Fibroblast of pulmonary artery (primary cell): ENCODE measurements around the gene SNX5.

ENCODE experiments used
- DNase-seq: peaks from one replicate; pipeline ENCODE4 v3.0.0-alpha.2; 2010; ENCODE audit warnings: low read depth
- H3K4me3 ChIP-seq: replicated peaks from 2 replicates; pipeline ENCODE4 v1.5.1; 2011; ENCODE audit warnings: low read depth, mild to moderate bottlenecking, control low read depth, low read length, moderate library complexity
- CTCF ChIP-seq: IDR thresholded peaks from 2 replicates; pipeline ENCODE4 v1.5.1; 2011; ENCODE audit warnings: mild to moderate bottlenecking, control low read depth, low read length, inconsistent platforms; ENCODE audit errors: missing control alignments

The SNX5 gene

DNA sequence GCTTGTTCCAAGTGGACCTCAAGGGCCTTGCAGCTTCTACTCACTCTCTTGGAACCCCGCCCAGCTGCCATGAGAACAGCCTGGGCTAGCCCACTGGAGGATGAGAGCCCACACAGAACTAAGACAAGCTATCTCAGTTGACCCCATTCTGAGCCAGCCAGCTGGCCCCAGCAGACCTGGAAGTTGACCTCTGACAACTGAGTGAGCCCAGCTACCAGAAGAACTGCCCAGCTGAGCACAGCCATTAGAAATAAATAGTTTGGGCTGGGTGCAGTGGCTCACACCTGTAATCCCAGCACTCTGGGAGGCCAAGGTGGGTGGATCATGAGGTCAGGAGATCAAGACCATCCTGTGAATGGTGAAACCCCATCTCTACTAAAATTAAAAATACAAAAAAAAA lies 37.1 kb downstream of the SNX5 start:
- no peak for TF ChIP-seq CTCF
- no peak overlapping the region for H3K4me3 ChIP-seq
- no peak for DNase-seq

GRCh38 chr20:17928633-17929311 lies 39.8 kb downstream of the SNX5 start:
- no peak for DNase-seq
- no peak for TF ChIP-seq CTCF
- H3K4me3 ChIP-seq, result no peak overlapping the region

- no peak for TF ChIP-seq CTCF
- DNase-seq, result no peak
- H3K4me3 ChIP-seq, result no peak overlapping the region
Observed at GRCh38 chr20:17928211-17928611, 40.4 kb downstream of the SNX5 start.

- DNase-seq, result no peak
- no peak for TF ChIP-seq CTCF
- H3K4me3 ChIP-seq, result no peak overlapping the region
Observed at GRCh38 chr20:17925940-17926300, 42.7 kb downstream of the SNX5 start.

DNA sequence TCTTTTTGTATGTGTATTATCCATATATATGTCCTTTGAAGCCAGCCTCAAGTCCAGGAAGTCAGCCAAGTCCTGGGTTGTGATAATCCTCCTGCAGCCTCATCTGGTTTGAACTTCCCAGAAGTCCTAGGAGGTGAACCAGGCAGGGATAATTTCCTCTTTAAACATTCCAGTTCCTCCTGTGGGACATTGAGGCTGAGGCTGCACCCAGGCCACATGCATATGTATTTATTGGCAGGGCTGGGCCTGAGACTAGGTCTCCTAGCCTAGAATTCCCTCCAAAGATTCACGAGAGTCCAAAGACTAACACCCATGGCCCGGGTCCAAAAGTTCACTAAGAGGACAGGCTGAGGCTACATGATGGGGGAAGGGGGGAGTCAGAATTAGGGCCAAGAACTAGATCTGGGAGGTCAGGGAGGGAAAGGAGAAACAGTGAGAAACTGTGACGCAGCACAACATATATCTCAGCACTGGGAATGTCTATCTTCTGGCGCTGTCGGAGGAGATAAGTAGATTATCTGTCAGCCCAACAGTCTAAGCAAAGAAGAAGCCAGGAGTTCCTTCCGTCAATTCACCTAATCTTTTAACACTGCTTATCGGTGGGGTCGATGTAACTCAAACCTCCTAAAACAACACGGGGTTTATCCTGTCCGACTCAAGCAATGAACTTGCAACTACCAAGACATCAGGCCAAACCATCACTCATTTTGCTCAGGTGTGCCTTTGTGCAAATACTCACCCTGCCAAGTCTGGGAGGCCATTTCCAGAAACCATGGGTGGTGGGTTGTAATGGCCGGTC lies 43.3 kb downstream of the SNX5 start:
- TF ChIP-seq CTCF, result no peak
- peak; percentile 30 for DNase-seq
- H3K4me3 ChIP-seq, result no peak overlapping the region

GRCh38 chr20:17921774-17922173 lies 46.8 kb downstream of the SNX5 start:
- DNase-seq, result peak; percentile 13
- TF ChIP-seq CTCF, result no peak
- no peak overlapping the region for H3K4me3 ChIP-seq
